Peyer's patch (tissue), 4 donors: ENCODE measurements around the gene SUSD4. TPM values are rescaled to one million over a fixed set of nuclear protein-coding genes. Genes with fewer than 3 reads are reported as not detected.

Experiments
- DNase-seq, 3 donors: peaks; one replicate each; pipeline ENCODE4 v3.0.0-alpha.2; 2017 to 2019
- H3K27ac ChIP-seq, 4 donors: fragments of 200-600 bp; sonication (generic); one replicate each; pipeline ENCODE4 v1.5.1; 2016 to 2019
- H3K27me3 ChIP-seq, 2 donors: fragments of 200-600 bp; sonication (generic); one replicate each; pipeline ENCODE4 v1.5.1; 2019
- H3K36me3 ChIP-seq, 3 donors: fragments of 200-600 bp; sonication (generic); one replicate each; pipeline ENCODE4 v1.5.1; 2016 to 2019
- H3K4me1 ChIP-seq, 4 donors: fragments of 200-600 bp; sonication (generic); one replicate each; pipeline ENCODE4 v1.5.1; 2016 to 2019
- H3K4me3 ChIP-seq, 4 donors: fragments of 200-600 bp; sonication (generic); 1 replicate in 3 of 4; 2 replicates in 1 of 4; pipeline ENCODE4 v1.5.1; 2016 to 2019; ENCODE audit warnings: mild to moderate bottlenecking in 1 of 4
- H3K9me3 ChIP-seq, 4 donors: fragments of 200-600 bp; sonication (generic); one replicate each; pipeline ENCODE4 v1.5.1; 2016 to 2019; ENCODE audit warnings: mild to moderate bottlenecking in 1 of 4
- CTCF ChIP-seq, 6 experiments: fragments of 450-650 bp in 4 of 6; fragments of 200-600 bp in 2 of 6; sonication (generic) in 1 of 6; IDR thresholded peaks; one replicate each; pipeline ENCODE4 v1.5.1; 2017 to 2019; ENCODE audit warnings: antibody characterized with exemption in 6 of 6, mild to moderate bottlenecking in 3 of 6, moderate library complexity in 1 of 6
- POLR2A ChIP-seq, 2 donors: fragments of 450-650 bp; IDR thresholded peaks; one replicate each; pipeline ENCODE4 v1.5.1; 2017; ENCODE audit warnings: antibody characterized with exemption in 2 of 2, mild to moderate bottlenecking in 2 of 2, moderate library complexity in 2 of 2
- total RNA-seq, 4 donors: library from RNA; depleted of rRNA; stranded (reverse); fragments of >200 nt; gene quantifications; one replicate each; pipeline ENCODE4 v1.1.0, GENCODE V29; 2016

The SUSD4 gene
- total RNA-seq, 4 donors from 2014 or later: 0.54 TPM; not detected in 3

- Histone ChIP-seq H3K4me3 (no peak overlapping the region), H3K27me3 (no peaks in the 10 kb centered on the region), H3K27ac (no peak overlapping the region), H3K9me3 (no peaks in the 10 kb centered on the region), H3K4me1 (no peaks in the 10 kb centered on the region), H3K36me3 (no peaks in the 10 kb centered on the region)
- no peak for TF ChIP-seq CTCF (IDR thresholded peaks at IDR 0.05)
- no peak for TF ChIP-seq POLR2A (IDR thresholded peaks at IDR 0.05)
- no peak for DNase-seq
These were observed 23.3 kb downstream of the SUSD4 start for GRCh38 chr1:223340637-223341036.

GRCh38 chr1:223339861-223340260 lies 24.1 kb downstream of the SUSD4 start:
- Histone ChIP-seq H3K36me3 (no peaks in the 10 kb centered on the region), H3K27me3 (no peaks in the 10 kb centered on the region), H3K4me3 (no peak overlapping the region), H3K9me3 (no peaks in the 10 kb centered on the region), H3K4me1 (no peaks in the 10 kb centered on the region), H3K27ac (no peak overlapping the region)
- TF ChIP-seq CTCF (IDR thresholded peaks at IDR 0.05) (no peak), POLR2A (IDR thresholded peaks at IDR 0.05) (no peak)
- no peak for DNase-seq

GRCh38 chr1:223338811-223339746 lies 24.9 kb downstream of the SUSD4 start:
- no peaks in the 10 kb centered on the region for H3K4me1 ChIP-seq
- H3K4me3 ChIP-seq: no peak overlapping the region
- DNase-seq: no peak
- no peak overlapping the region for H3K27ac ChIP-seq
- H3K36me3 ChIP-seq: no peaks in the 10 kb centered on the region
- TF ChIP-seq POLR2A (IDR thresholded peaks at IDR 0.05): no peak
- no peak for TF ChIP-seq CTCF (IDR thresholded peaks at IDR 0.05)
- H3K27me3 ChIP-seq: no peaks in the 10 kb centered on the region
- no peaks in the 10 kb centered on the region for H3K9me3 ChIP-seq

GRCh38 chr1:223337174-223337869 lies 26.7 kb downstream of the SUSD4 start:
- H3K27ac ChIP-seq: no peak overlapping the region
- TF ChIP-seq POLR2A (IDR thresholded peaks at IDR 0.05) (no peak), CTCF (IDR thresholded peaks at IDR 0.05) (no peak)
- H3K9me3 ChIP-seq: no peaks in the 10 kb centered on the region
- DNase-seq: no peak
- H3K4me3 ChIP-seq: no peak overlapping the region
- no peaks in the 10 kb centered on the region for H3K4me1 ChIP-seq
- no peaks in the 10 kb centered on the region for H3K27me3 ChIP-seq
- no peaks in the 10 kb centered on the region for H3K36me3 ChIP-seq

- no peaks in the 10 kb centered on the region for H3K27me3 ChIP-seq
These were observed 29.8 kb downstream of the SUSD4 start for GRCh38 chr1:223334156-223334555.

More at GRCh38 chr1:223334156-223334555, 29.8 kb downstream of the SUSD4 start:
- no peaks in the 10 kb centered on the region for H3K9me3 ChIP-seq
- H3K4me1 ChIP-seq: no peaks in the 10 kb centered on the region
- H3K27ac ChIP-seq: no peak overlapping the region
- no peaks in the 10 kb centered on the region for H3K36me3 ChIP-seq
- no peak for DNase-seq
- H3K4me3 ChIP-seq: no peak overlapping the region
- TF ChIP-seq CTCF (IDR thresholded peaks at IDR 0.05) (no peak), POLR2A (IDR thresholded peaks at IDR 0.05) (no peak)
